ENCODE results near the gene TOMM40.

DNA sequence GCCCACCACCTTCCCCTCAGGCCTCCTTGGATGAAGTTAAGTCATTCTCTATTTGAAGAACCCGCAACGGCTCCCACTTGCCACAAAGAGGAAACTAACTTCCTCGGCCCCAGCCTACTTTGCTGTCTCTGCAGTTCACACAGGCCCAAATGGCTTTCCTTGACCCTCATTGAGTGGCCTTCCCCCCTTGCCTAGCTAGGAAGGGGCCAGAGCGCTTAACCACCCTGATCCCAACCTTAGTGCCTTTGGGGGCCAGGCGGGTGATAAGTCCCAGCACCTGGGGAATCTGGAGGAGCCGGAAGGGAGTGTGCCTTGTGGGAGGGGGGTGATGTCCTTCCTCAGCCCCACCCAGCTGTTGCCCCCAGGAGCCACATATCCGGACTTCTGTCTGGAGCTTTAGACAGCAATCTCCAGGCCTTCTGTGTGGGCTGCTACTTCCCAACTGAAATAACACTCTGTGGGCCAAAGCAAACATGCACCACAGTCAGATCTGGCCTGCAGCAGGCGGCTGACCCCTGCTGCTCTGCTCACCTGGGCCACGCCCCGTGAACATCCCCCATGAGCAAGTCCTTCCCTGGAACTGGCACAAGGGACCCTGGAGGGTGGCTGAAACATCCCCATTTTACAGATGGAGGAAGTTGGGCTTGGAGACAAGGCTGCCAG lies 34.5 kb upstream of the TOMM40 start:
- TF ChIP-seq, protein P1, sequence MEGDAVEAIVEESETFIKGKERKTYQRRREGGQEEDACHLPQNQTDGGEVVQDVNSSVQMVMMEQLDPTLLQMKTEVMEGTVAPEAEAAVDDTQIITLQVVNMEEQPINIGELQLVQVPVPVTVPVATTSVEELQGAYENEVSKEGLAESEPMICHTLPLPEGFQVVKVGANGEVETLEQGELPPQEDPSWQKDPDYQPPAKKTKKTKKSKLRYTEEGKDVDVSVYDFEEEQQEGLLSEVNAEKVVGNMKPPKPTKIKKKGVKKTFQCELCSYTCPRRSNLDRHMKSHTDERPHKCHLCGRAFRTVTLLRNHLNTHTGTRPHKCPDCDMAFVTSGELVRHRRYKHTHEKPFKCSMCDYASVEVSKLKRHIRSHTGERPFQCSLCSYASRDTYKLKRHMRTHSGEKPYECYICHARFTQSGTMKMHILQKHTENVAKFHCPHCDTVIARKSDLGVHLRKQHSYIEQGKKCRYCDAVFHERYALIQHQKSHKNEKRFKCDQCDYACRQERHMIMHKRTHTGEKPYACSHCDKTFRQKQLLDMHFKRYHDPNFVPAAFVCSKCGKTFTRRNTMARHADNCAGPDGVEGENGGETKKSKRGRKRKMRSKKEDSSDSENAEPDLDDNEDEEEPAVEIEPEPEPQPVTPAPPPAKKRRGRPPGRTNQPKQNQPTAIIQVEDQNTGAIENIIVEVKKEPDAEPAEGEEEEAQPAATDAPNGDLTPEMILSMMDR (IDR thresholded peaks at IDR 0.05 in 4 of 5, conservative IDR thresholded peaks at IDR 0.05 in 1 of 5), result no peak
- no peak for TF ChIP-seq POLR2A (IDR thresholded peaks at IDR 0.05)
